A549 (cell line): ENCODE measurements around the gene LRTM2. TPM values are rescaled to one million over a fixed set of nuclear protein-coding genes. Genes with fewer than 3 reads are reported as not detected.

ENCODE experiments used
- ATAC-seq, 2 experiments: fragments of 200-7000 bp in 1 of 2; fragments of >200 bp in 1 of 2; cut with Nextera tagmentation in 1 of 2; cut with Tn5 transposase in 1 of 2; 3 replicates each; pipeline versions ENCODE4 v1.8.0 to v1.9.1; 2018 to 2020; ENCODE audit warnings: mild to moderate bottlenecking in 1 of 2, moderate library complexity in 1 of 2
- CTCF ChIA-PET: fragments of 300-600 bp; sonication (Branson Sonifier 250); formaldehyde crosslinking; extraction: SDS; loops from one replicate; lab custom pipeline; 2021; ENCODE audit warnings: antibody characterized with exemption, inconsistent platforms; lab: Yijun Ruan, JAX
- POLR2A ChIA-PET: fragments of 350-600 bp; formaldehyde crosslinking; extraction: SDS; loops from one replicate; lab custom pipeline; 2021; ENCODE audit warnings: antibody characterized with exemption, inconsistent platforms; lab: Yijun Ruan, JAX
- DNase-seq, 2 experiments: peaks; one replicate each; pipeline versions ENCODE4 v3.0.0 to v3.0.0-alpha.2; 2011 to 2016; ENCODE audit warnings: low read depth in 1 of 2, low spot score in 1 of 2
- FAIRE-seq: peaks from 2 replicates; lab custom pipeline; 2011; peaks lifted over from hg19 to GRCh38; lab: Jason Lieb, UNC
- H3K27ac ChIP-seq, 2 experiments: fragments of >200 bp; sonication (Bioruptor Twin); formaldehyde crosslinking; 3 replicates each; pipeline ENCODE4 v1.5.1; 2016 to 2017
- H3K4me1 ChIP-seq: fragments of >200 bp; sonication (Bioruptor Twin); formaldehyde crosslinking; 3 replicates; pipeline ENCODE4 v1.6.1; 2016
- H3K4me2 ChIP-seq: fragments of >200 bp; sonication (Bioruptor Twin); formaldehyde crosslinking; 3 replicates; pipeline ENCODE4 v1.6.1; 2016
- H3K4me3 ChIP-seq: fragments of >200 bp; sonication (Bioruptor Twin); formaldehyde crosslinking; 3 replicates; pipeline ENCODE4 v1.5.1; 2016
- H3K9me3 ChIP-seq: fragments of >200 bp; sonication (Bioruptor Twin); formaldehyde crosslinking; 3 replicates; pipeline ENCODE4 v1.6.1; 2016
- CEBPB ChIP-seq, 2 experiments: fragments of >200 bp in 1 of 2; sonication (Bioruptor Twin) in 1 of 2; formaldehyde crosslinking in 1 of 2; IDR thresholded peaks; 2 replicates each; pipeline ENCODE4 v1.6.1; 2012 to 2016
- CHD2 ChIP-seq: fragments of 150-350 bp; IDR thresholded peaks from 2 replicates; pipeline ENCODE4 v1.6.1; 2014; ENCODE audit warnings: low read length; ENCODE audit not compliant: partially characterized antibody
- EHMT2 ChIP-seq: fragments of 200-600 bp; sonication (generic); IDR thresholded peaks from 2 replicates; pipeline ENCODE4 v1.6.1; 2016; ENCODE audit warnings: antibody characterized with exemption, low read depth, mild to moderate bottlenecking, moderate library complexity
- EP300 ChIP-seq, 2 experiments: fragments of >200 bp; sonication (Bioruptor Twin); formaldehyde crosslinking; IDR thresholded peaks; 2 replicates in 1 of 2; 3 replicates in 1 of 2; pipeline ENCODE4 v1.6.1; 2016 to 2017
- ESRRA ChIP-seq: fragments of 150-350 bp; IDR thresholded peaks from 2 replicates; pipeline ENCODE4 v1.6.1; 2014; ENCODE audit warnings: mild to moderate bottlenecking, low read length, borderline replicate concordance
- FOSB ChIP-seq: fragments of 250-450 bp; sonication (Bioruptor Pico); IDR thresholded peaks from 2 replicates; pipeline ENCODE4 v1.5.0; 2020; ENCODE audit warnings: mild to moderate bottlenecking, moderate library complexity
- FOSL2 ChIP-seq, 2 experiments: fragments of 450-650 bp in 1 of 2; fragments of >200 bp in 1 of 2; sonication (Bioruptor Twin) in 1 of 2; formaldehyde crosslinking; IDR thresholded peaks; 2 replicates each; pipeline versions ENCODE4 v1.5.0 to v1.6.1; 2016 to 2020; ENCODE audit warnings: mild to moderate bottlenecking in 1 of 2, moderate library complexity in 1 of 2
- GATA3 ChIP-seq: IDR thresholded peaks from 2 replicates; pipeline ENCODE4 v1.6.1; 2012; ENCODE audit warnings: borderline replicate concordance
- HEYL ChIP-seq: fragments of 250-450 bp; sonication (Bioruptor Pico); IDR thresholded peaks from 2 replicates; pipeline ENCODE4 v1.8.0; 2021; ENCODE audit warnings: mild to moderate bottlenecking, moderate library complexity
- HMGXB4 ChIP-seq: fragments of 250-450 bp; sonication (Bioruptor Pico); IDR thresholded peaks from 2 replicates; pipeline ENCODE4 v1.5.0; 2021; ENCODE audit warnings: mild to moderate bottlenecking, moderate library complexity, borderline replicate concordance
- HOXA7 ChIP-seq: fragments of 250-450 bp; sonication (Bioruptor Pico); IDR thresholded peaks from 2 replicates; pipeline ENCODE4 v1.5.0; 2020; ENCODE audit warnings: mild to moderate bottlenecking, moderate library complexity
- MAX ChIP-seq: IDR thresholded peaks from 2 replicates; pipeline ENCODE4 v1.6.1; 2012
- MAZ ChIP-seq: fragments of 150-350 bp; IDR thresholded peaks from 2 replicates; pipeline ENCODE4 v1.6.1; 2014; ENCODE audit warnings: antibody characterized with exemption, low read depth, low read length, borderline replicate concordance
- NFE2L2 ChIP-seq: fragments of 150-350 bp; conservative IDR thresholded peaks from 2 replicates; pipeline ENCODE4 v1.6.1; 2014; ENCODE audit warnings: low read length
- POLR2AphosphoS2 ChIP-seq: conservative IDR thresholded peaks from 2 replicates; pipeline ENCODE4 v1.6.1; 2012; ENCODE audit warnings: low read length, improper control_type of control experiment, inconsistent platforms
- SMC3 ChIP-seq: fragments of >200 bp; sonication (Bioruptor Twin); formaldehyde crosslinking; IDR thresholded peaks from 3 replicates; pipeline ENCODE4 v1.6.1; 2018; ENCODE audit warnings: inconsistent platforms
- USF2 ChIP-seq: fragments of 450-650 bp; IDR thresholded peaks from 2 replicates; pipeline ENCODE4 v1.6.1; 2014; ENCODE audit warnings: antibody characterized with exemption
- ZFP36 ChIP-seq: fragments of 450-650 bp; IDR thresholded peaks from 2 replicates; pipeline ENCODE4 v1.6.1; 2014; ENCODE audit warnings: borderline replicate concordance; ENCODE audit not compliant: partially characterized antibody
- ZNF302 ChIP-seq: fragments of 250-450 bp; sonication (Bioruptor Pico); IDR thresholded peaks from 2 replicates; pipeline ENCODE4 v1.9.0; 2021; ENCODE audit warnings: inconsistent platforms, mild to moderate bottlenecking, moderate library complexity
- ZSCAN20 ChIP-seq: fragments of 250-450 bp; sonication (Bioruptor Pico); IDR thresholded peaks from 2 replicates; pipeline ENCODE4 v1.8.0; 2022; ENCODE audit warnings: mild to moderate bottlenecking, moderate library complexity
- WGBS: methylation state at CpG from one replicate; pipeline ENCODE4 v1.1.6; 2017; ENCODE audit errors: missing lambda C conversion rate; 5-methylcytosine and 5-hydroxymethylcytosine counted together
- polyA plus RNA-seq, 4 experiments: library from polyadenylated mRNA; depleted of rRNA in 3 of 4; stranded (reverse); fragments of >200 nt; fragmentation: RNase III in 1 of 4; extraction: RNeasy Plus Mini Kit Qiagen cat#74134 plus additional on column Dnase treatment in 1 of 4; gene quantifications; 2 replicates in 3 of 4; 3 replicates in 1 of 4; pipeline ENCODE4 v1.2.3, GENCODE V29; 2011 to 2017
- TF ChIP-seq, protein P1 (sequence below): IDR thresholded peaks from 2 replicates; pipeline ENCODE4 v1.6.1; 2012
- TF ChIP-seq, protein P2 (sequence below): fragments of >200 bp; sonication (Bioruptor Twin); formaldehyde crosslinking; IDR thresholded peaks from 3 replicates; pipeline ENCODE4 v1.5.1; 2016

LRTM2 gene
- polyA plus RNA-seq, 2 of the 4 experiments (the other 2 are of a cell fraction): not detected

DNA sequence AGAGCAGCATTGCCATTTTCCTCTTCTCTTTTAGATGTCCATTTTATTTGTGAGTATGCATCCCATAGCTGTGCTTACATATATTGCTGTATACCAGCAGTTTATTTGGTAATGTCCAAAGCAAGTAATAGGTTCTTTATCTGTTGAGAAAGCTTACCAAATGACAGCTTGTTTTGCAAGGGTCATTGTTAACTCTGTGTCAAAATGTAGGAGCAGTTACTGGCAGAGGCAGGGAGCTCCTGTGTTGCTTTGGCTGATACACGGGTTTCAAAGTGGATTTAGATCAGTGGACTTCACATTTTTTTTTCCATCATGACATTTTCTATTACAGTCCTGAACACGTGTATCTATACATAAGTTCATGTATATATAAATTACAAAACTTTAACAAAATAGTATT, 38.1 kb upstream of the LRTM2 start:
- Histone ChIP-seq H3K4me2 (no peak overlapping the region), H3K4me3 (no peak overlapping the region), H3K27ac (no peak overlapping the region), H3K9me3 (no peaks in the 10 kb centered on the region), H3K4me1 (peaks cover 9% of the 10 kb centered on the region; the same call in 2 of the 3 replicates)
- 90% methylated on average over 2 of the region's 2 CpGs for WGBS
- ATAC-seq: no peak
- ChIA-PET CTCF (interaction anchor here (0.7 to 6.4 kb wide), 7 partner anchors 9 to 378 kb away, joined by 3 to 68 read pairs (median 16); no protein-coding TSS in a partner anchor), POLR2A (no interaction called here)
- no peak for TF ChIP-seq SMC3
- DNase-seq: no peak
- no peak for FAIRE-seq

- DNase-seq (no peak), ATAC-seq (no peak), FAIRE-seq (no peak)
- no peak overlapping the region for H3K27ac ChIP-seq
- TF ChIP-seq MAZ: no peak
- TF ChIP-seq CHD2: no peak
- TF ChIP-seq NFE2L2: no peak
- no peak for TF ChIP-seq USF2
- no peak overlapping the region for H3K4me3 ChIP-seq
- 79% methylated on average over 6 of the region's 6 CpGs for WGBS
- ChIA-PET CTCF (interaction anchor here (1.2 to 14.6 kb wide), 5 partner anchors 11 to 154 kb away, joined by 3 to 483 read pairs (median 210); partner anchors contain the start of gene WNT5B), POLR2A (no interaction called here)
- H3K9me3 ChIP-seq: no peaks in the 10 kb centered on the region
- H3K4me1 ChIP-seq: no peaks in the 10 kb centered on the region
- H3K4me2 ChIP-seq: no peak overlapping the region
These were observed 32.7 kb upstream of the LRTM2 start for GRCh38 chr12:1787714-1788113.

DNA sequence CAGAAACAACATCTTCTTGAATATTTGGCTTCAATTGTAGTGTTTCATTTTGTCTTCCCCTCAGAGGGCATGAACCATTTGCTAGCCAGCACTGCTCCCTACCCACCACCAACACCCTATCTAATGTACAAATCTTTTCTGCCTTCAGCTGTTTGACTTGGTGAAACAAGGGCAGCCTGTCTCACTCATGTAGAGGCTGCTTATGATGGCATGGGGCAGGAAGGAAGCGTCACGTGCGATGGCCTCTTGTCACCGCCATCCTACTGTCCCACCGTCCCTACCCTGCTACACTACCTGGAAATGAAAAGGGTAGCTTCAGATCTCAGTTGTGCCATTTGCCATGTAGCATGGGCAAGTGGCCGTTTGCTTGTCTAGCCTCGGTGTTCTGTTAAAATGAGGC, 29.9 kb upstream of the LRTM2 start:
- TF ChIP-seq FOSL2 (IDR thresholded peaks at IDR 0.05) (no peak), FOSL2 (CRISPR knock-in tag; IDR thresholded peaks at IDR 0.05) (no peak), ZFP36 (no peak), ZNF302 (CRISPR knock-in tag) (no peak), GATA3 (no peak), SMC3 (no peak), HOXA7 (no peak), EP300 (IDR thresholded peaks at IDR 0.05) (no peak), NFE2L2 (no peak), POLR2AphosphoS2 (no peak), HMGXB4 (no peak), ZSCAN20 (CRISPR knock-in tag) (no peak), EHMT2 (no peak), FOSB (no peak), CEBPB (IDR thresholded peaks at IDR 0.05) (no peak), MAX (no peak), HEYL (no peak), ESRRA (no peak)
- TF ChIP-seq, protein P1, sequence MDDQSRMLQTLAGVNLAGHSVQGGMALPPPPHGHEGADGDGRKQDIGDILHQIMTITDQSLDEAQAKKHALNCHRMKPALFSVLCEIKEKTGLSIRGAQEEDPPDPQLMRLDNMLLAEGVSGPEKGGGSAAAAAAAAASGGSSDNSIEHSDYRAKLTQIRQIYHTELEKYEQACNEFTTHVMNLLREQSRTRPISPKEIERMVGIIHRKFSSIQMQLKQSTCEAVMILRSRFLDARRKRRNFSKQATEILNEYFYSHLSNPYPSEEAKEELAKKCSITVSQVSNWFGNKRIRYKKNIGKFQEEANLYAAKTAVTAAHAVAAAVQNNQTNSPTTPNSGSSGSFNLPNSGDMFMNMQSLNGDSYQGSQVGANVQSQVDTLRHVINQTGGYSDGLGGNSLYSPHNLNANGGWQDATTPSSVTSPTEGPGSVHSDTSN: no peak
- TF ChIP-seq, protein P2, sequence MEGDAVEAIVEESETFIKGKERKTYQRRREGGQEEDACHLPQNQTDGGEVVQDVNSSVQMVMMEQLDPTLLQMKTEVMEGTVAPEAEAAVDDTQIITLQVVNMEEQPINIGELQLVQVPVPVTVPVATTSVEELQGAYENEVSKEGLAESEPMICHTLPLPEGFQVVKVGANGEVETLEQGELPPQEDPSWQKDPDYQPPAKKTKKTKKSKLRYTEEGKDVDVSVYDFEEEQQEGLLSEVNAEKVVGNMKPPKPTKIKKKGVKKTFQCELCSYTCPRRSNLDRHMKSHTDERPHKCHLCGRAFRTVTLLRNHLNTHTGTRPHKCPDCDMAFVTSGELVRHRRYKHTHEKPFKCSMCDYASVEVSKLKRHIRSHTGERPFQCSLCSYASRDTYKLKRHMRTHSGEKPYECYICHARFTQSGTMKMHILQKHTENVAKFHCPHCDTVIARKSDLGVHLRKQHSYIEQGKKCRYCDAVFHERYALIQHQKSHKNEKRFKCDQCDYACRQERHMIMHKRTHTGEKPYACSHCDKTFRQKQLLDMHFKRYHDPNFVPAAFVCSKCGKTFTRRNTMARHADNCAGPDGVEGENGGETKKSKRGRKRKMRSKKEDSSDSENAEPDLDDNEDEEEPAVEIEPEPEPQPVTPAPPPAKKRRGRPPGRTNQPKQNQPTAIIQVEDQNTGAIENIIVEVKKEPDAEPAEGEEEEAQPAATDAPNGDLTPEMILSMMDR: no peak
- TF ChIP-seq, all 56 proteins: peak for 0
- Histone ChIP-seq H3K4me2 (no peak overlapping the region), H3K27ac (no peak overlapping the region), H3K9me3 (no peaks in the 10 kb centered on the region), H3K4me3 (no peak overlapping the region), H3K4me1 (peaks cover under 1% of the 10 kb centered on the region; the same call in 2 of the 3 replicates)
- WGBS: 68% methylated on average over 7 of the region's 7 CpGs
- peak; percentile 12 to 22; a peak in 3 of 6 replicates for ATAC-seq
- no peak for FAIRE-seq
- ChIA-PET POLR2A (interaction anchor here (1.3 to 2.2 kb wide), 3 partner anchors 100 to 138 kb away, joined by 3 to 10 read pairs (median 5); partner anchors contain the start of gene ADIPOR2), CTCF (interaction anchor here (0.6 to 14.6 kb wide), 54 partner anchors 8 to 841 kb away, joined by 3 to 483 read pairs (median 6); partner anchors contain the start of genes ADIPOR2 and WNT5B)
- DNase-seq: no peak
